ENCODE data around the gene CBLB.

CBLB gene

GRCh38 chr3:105611304-105612192, 257.3 kb downstream of the CBLB start:
- DNase-seq, result no peak

GRCh38 chr3:105610473-105610872, 258.3 kb downstream of the CBLB start:
- no peak for DNase-seq

DNA sequence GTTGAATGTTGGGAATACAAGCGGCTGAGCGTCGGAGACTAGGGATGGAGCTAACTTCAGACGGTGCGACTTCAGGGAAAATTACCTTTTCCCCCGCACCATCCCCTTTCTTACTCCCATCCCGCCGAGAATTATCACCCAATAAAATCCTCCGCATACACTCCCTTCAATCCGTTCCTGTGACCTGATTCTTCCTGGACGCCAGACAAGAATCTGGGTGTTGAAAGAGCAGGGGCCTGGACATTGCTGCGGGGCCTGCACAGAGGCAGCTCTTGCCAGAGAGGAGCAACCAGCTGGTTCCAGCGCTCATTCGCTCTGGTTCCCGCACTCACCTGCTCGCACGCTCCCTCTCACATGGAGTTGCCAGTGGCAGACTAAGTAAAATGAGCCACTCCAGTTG, 260.2 kb downstream of the CBLB start:
- DNase-seq, result no peak

- DNase-seq, result no peak
These were observed 262.8 kb downstream of the CBLB start for GRCh38 chr3:105606016-105606415.

Measured in GDM1 (cell line).